ENCODE data around the gene DSPP. TPM values are rescaled to one million over a fixed set of nuclear protein-coding genes. Genes with fewer than 3 reads are reported as not detected.
A peak's percentile ranks its signal among the peaks of the same experiment; 100 is the strongest.

The DSPP gene
- total RNA-seq, 4 donors from 2014 or later: 0.09 TPM; not detected in 3

- TF ChIP-seq POLR2A (IDR thresholded peaks at IDR 0.05) (no peak), CTCF (IDR thresholded peaks at IDR 0.05) (no peak)
- H3K4me1 ChIP-seq: no peaks in the 10 kb centered on the region
- DNase-seq: no peak
- no peaks in the 10 kb centered on the region for H3K27me3 ChIP-seq
- H3K9me3 ChIP-seq: no peaks in the 10 kb centered on the region
- no peak overlapping the region for H3K27ac ChIP-seq
- no peak overlapping the region for H3K4me3 ChIP-seq
- intact Hi-C loops (cut with DNase I): no loop called here
- H3K36me3 ChIP-seq: no peaks in the 10 kb centered on the region
Observed at GRCh38 chr4:87601361-87601760, 7.0 kb upstream of the DSPP start.

- peaks cover 0 to 5% (median 0%) of the 10 kb centered on the region in 4 donors for H3K27me3 ChIP-seq
- no peaks in the 10 kb centered on the region for H3K36me3 ChIP-seq
- no peaks in the 10 kb centered on the region for H3K4me1 ChIP-seq
- no peak for DNase-seq
- WGBS, 2 donors: 79 to 89% methylated on average over 4 of the region's 4 CpGs
- no peak overlapping the region for H3K4me3 ChIP-seq
- no peak for TF ChIP-seq POLR2A (IDR thresholded peaks at IDR 0.05)
- TF ChIP-seq CTCF (IDR thresholded peaks at IDR 0.05): no peak
- no peak overlapping the region for H3K27ac ChIP-seq
- no peaks in the 10 kb centered on the region for H3K9me3 ChIP-seq
- intact Hi-C loops (cut with DNase I): no loop called here
Observed at GRCh38 chr4:87614292-87614890, 6.1 kb downstream of the DSPP start.

- Histone ChIP-seq H3K27ac (no peak overlapping the region), H3K36me3 (no peaks in the 10 kb centered on the region), H3K9me3 (no peaks in the 10 kb centered on the region), H3K4me1 (no peaks in the 10 kb centered on the region), H3K27me3 (peaks cover 0 to 5% (median 0%) of the 10 kb centered on the region in 4 donors), H3K4me3 (no peak overlapping the region)
- intact Hi-C loops (cut with DNase I): no loop called here
- no peak for TF ChIP-seq CTCF (IDR thresholded peaks at IDR 0.05)
- no peak for TF ChIP-seq POLR2A (IDR thresholded peaks at IDR 0.05)
- 58 to 60% methylated on average over 9 of the region's 9 CpGs for WGBS, 2 donors
- no peak for DNase-seq
Observed at GRCh38 chr4:87616268-87616667, 7.9 kb downstream of the DSPP start.

- Histone ChIP-seq H3K27me3 (no peaks in the 10 kb centered on the region), H3K4me3 (no peak overlapping the region), H3K36me3 (no peaks in the 10 kb centered on the region), H3K4me1 (no peaks in the 10 kb centered on the region), H3K27ac (peak overlapping the region in 3 of 4 donors; percentile 49 to 72 (median 57)), H3K9me3 (no peaks in the 10 kb centered on the region)
- WGBS, 2 donors: 83% methylated on average over 6 of the region's 6 CpGs
- intact Hi-C loops (cut with DNase I): no loop called here
- no peak for DNase-seq
- TF ChIP-seq CTCF (IDR thresholded peaks at IDR 0.05) (no peak), POLR2A (IDR thresholded peaks at IDR 0.05) (no peak)
Observed at GRCh38 chr4:87620086-87620485, 11.8 kb downstream of the DSPP start.

- H3K27me3 ChIP-seq: no peaks in the 10 kb centered on the region
- peak overlapping the region in 3 of 4 donors; percentile 49 to 62 (median 50) for H3K27ac ChIP-seq
- no peak for TF ChIP-seq POLR2A (IDR thresholded peaks at IDR 0.05)
- no peak for TF ChIP-seq CTCF (IDR thresholded peaks at IDR 0.05)
- H3K36me3 ChIP-seq: no peaks in the 10 kb centered on the region
- no peaks in the 10 kb centered on the region for H3K4me1 ChIP-seq
- no peak for DNase-seq
- intact Hi-C loops (cut with DNase I): no loop called here
- no peak overlapping the region for H3K4me3 ChIP-seq
- H3K9me3 ChIP-seq: no peaks in the 10 kb centered on the region
Observed at GRCh38 chr4:87620491-87620890, 12.2 kb downstream of the DSPP start.

All from esophagus squamous epithelium (tissue), 5 donors.